H9 (cell line): ENCODE measurements around the gene PEDS1. TPM values are rescaled to one million over a fixed set of nuclear protein-coding genes. Genes with fewer than 3 reads are reported as not detected.
A peak's percentile ranks its signal among the peaks of the same experiment; 100 is the strongest.

ENCODE experiments used
- DNase-seq: peaks from one replicate; pipeline ENCODE4 v3.0.0-alpha.2; 2017
- H2AFZ ChIP-seq: one replicate; pipeline ENCODE4 v1.6.1; 2013; ENCODE audit warnings: mild to moderate bottlenecking, low read length, control low read depth, moderate library complexity
- H2AK5ac ChIP-seq: 2 replicates; pipeline ENCODE4 v1.6.1; 2013; ENCODE audit warnings: low read length, control low read depth, mixed read lengths; ENCODE audit not compliant: insufficient read length
- H2BK120ac ChIP-seq: one replicate; pipeline ENCODE4 v1.6.1; 2013; ENCODE audit warnings: low read depth, mild to moderate bottlenecking, low read length, control low read depth, inconsistent platforms; ENCODE audit not compliant: poor library complexity, severe bottlenecking
- H2BK12ac ChIP-seq: 2 replicates; pipeline ENCODE4 v1.6.1; 2013; ENCODE audit warnings: low read length, control low read depth, mixed read lengths, low read depth; ENCODE audit not compliant: insufficient read length
- H2BK15ac ChIP-seq: 2 replicates; pipeline ENCODE4 v1.6.1; 2013; ENCODE audit warnings: low read depth, low read length, control low read depth
- H2BK20ac ChIP-seq: one replicate; pipeline ENCODE4 v1.6.1; 2013; ENCODE audit warnings: low read depth, mild to moderate bottlenecking, low read length, control low read depth, inconsistent platforms; ENCODE audit not compliant: poor library complexity, severe bottlenecking
- H2BK5ac ChIP-seq: 2 replicates; pipeline ENCODE4 v1.6.1; 2013; ENCODE audit warnings: low read length, control low read depth, mixed read lengths; ENCODE audit not compliant: insufficient read length
- H3K14ac ChIP-seq: 2 replicates; pipeline ENCODE4 v1.6.1; 2013; ENCODE audit warnings: low read length, control low read depth; ENCODE audit not compliant: insufficient read depth
- H3K18ac ChIP-seq: 2 replicates; pipeline ENCODE4 v1.6.1; 2013; ENCODE audit warnings: low read depth, mild to moderate bottlenecking, mixed read lengths, low read length, control low read depth; ENCODE audit not compliant: insufficient read length
- H3K23ac ChIP-seq: 2 replicates; pipeline ENCODE4 v1.6.1; 2013; ENCODE audit warnings: low read length, control low read depth, mixed read lengths, low read depth; ENCODE audit not compliant: insufficient read length
- H3K23me2 ChIP-seq: 2 replicates; pipeline ENCODE4 v1.6.1; 2013; ENCODE audit warnings: low read depth, mild to moderate bottlenecking, mixed read lengths, low read length, control low read depth; ENCODE audit not compliant: insufficient read length, poor library complexity, severe bottlenecking
- H3K27ac ChIP-seq: 2 replicates; pipeline ENCODE4 v1.5.1; 2013; ENCODE audit warnings: low read length, control low read depth, mixed read lengths, low read depth; ENCODE audit not compliant: insufficient read length
- H3K27me3 ChIP-seq: 2 replicates; pipeline ENCODE4 v1.6.1; 2013; ENCODE audit warnings: low read length, control low read depth, inconsistent platforms; ENCODE audit not compliant: insufficient read depth
- H3K4ac ChIP-seq: 2 replicates; pipeline ENCODE4 v1.6.1; 2013; ENCODE audit warnings: low read depth, mild to moderate bottlenecking, control low read depth, inconsistent platforms, low read length, moderate library complexity
- H3K4me1 ChIP-seq: 2 replicates; pipeline ENCODE4 v1.6.1; 2013; ENCODE audit warnings: low read length, control low read depth, inconsistent platforms; ENCODE audit not compliant: insufficient read depth
- H3K4me2 ChIP-seq: 2 replicates; pipeline ENCODE4 v1.6.1; 2013; ENCODE audit warnings: low read length, control low read depth, mixed read lengths; ENCODE audit not compliant: insufficient read length, insufficient read depth
- H3K56ac ChIP-seq: 2 replicates; pipeline ENCODE4 v1.6.1; 2013; ENCODE audit warnings: low read depth, mild to moderate bottlenecking, mixed read lengths, low read length, control low read depth; ENCODE audit not compliant: insufficient read length
- H3K79me1 ChIP-seq: 2 replicates; pipeline ENCODE4 v1.6.1; 2013; ENCODE audit warnings: low read depth, mild to moderate bottlenecking, moderate library complexity, low read length, control low read depth, inconsistent platforms; ENCODE audit not compliant: insufficient read depth, poor library complexity, severe bottlenecking
- H3K79me2 ChIP-seq: 2 replicates; pipeline ENCODE4 v1.6.1; 2013; ENCODE audit warnings: low read length, control low read depth, inconsistent platforms; ENCODE audit not compliant: insufficient read depth
- H3K9ac ChIP-seq: 2 replicates; pipeline ENCODE4 v1.6.1; 2013; ENCODE audit warnings: low read length, control low read depth, mixed read lengths; ENCODE audit not compliant: insufficient read length; ENCODE audit errors: extremely low read depth
- H3K9me3 ChIP-seq: one replicate; pipeline ENCODE4 v1.6.1; 2013; ENCODE audit warnings: low read depth, low read length, inconsistent platforms; ENCODE audit not compliant: control insufficient read depth
- H3T11ph ChIP-seq: one replicate; pipeline ENCODE4 v1.6.1; 2013; ENCODE audit warnings: mild to moderate bottlenecking, low read length, control low read depth, inconsistent platforms
- H4K20me1 ChIP-seq: one replicate; pipeline ENCODE4 v1.6.1; 2013; ENCODE audit not compliant: control insufficient read depth, insufficient read length, insufficient read depth
- H4K5ac ChIP-seq: 2 replicates; pipeline ENCODE4 v1.6.1; 2013; ENCODE audit warnings: low read depth, mild to moderate bottlenecking, mixed read lengths, low read length, control low read depth; ENCODE audit not compliant: insufficient read length
- H4K8ac ChIP-seq: replicated peaks from 2 replicates; pipeline ENCODE4 v1.6.1; 2013; ENCODE audit warnings: low read length, control low read depth, mixed read lengths, low read depth; ENCODE audit not compliant: insufficient read length
- H4K91ac ChIP-seq: 2 replicates; pipeline ENCODE4 v1.6.1; 2013; ENCODE audit warnings: low read depth, mild to moderate bottlenecking, moderate library complexity, mixed read lengths, low read length, control low read depth; ENCODE audit not compliant: insufficient read length
- H3K27ac Mint-ChIP-seq, 3 experiments: 2 replicates in 2 of 3; 3 replicates in 1 of 3; pipeline ENCODE4 v1.8.0; 2020 to 2021; ENCODE audit warnings: mixed read lengths in 3 of 3, mild to moderate bottlenecking in 1 of 3, moderate library complexity in 1 of 3
- H3K27me3 Mint-ChIP-seq: 2 replicates; pipeline ENCODE4 v1.8.0; 2021; ENCODE audit warnings: low read depth, mild to moderate bottlenecking, moderate library complexity, mixed read lengths
- H3K36me3 Mint-ChIP-seq, 3 experiments: 2 replicates in 2 of 3; 3 replicates in 1 of 3; pipeline ENCODE4 v1.8.0; 2020 to 2021; ENCODE audit warnings: low read depth in 3 of 3, mixed read lengths in 3 of 3; ENCODE audit not compliant: insufficient read depth in 1 of 3
- H3K4me1 Mint-ChIP-seq, 2 experiments: 2 replicates each; pipeline ENCODE4 v1.8.0; 2020; ENCODE audit warnings: mixed read lengths in 2 of 2
- H3K4me3 Mint-ChIP-seq, 2 experiments: 2 replicates in 1 of 2; 3 replicates in 1 of 2; pipeline ENCODE4 v1.8.0; 2020 to 2021; ENCODE audit warnings: mild to moderate bottlenecking in 2 of 2, mixed read lengths in 2 of 2, moderate library complexity in 1 of 2
- H3K9me3 Mint-ChIP-seq, 2 experiments: 2 replicates in 1 of 2; 3 replicates in 1 of 2; pipeline ENCODE4 v1.8.0; 2020; ENCODE audit warnings: mild to moderate bottlenecking in 2 of 2, mixed read lengths in 2 of 2, moderate library complexity in 1 of 2
- WGBS: extraction: QIAGEN DNeasy Blood & Tissue Kit; methylation state at CpG from one replicate; pipeline ENCODE4 v1.1.7; 2013; ENCODE audit warnings: missing lambda C conversion rate, low lambda C conversion rate, mixed read lengths; ENCODE audit not compliant: insufficient read length; ENCODE audit errors: extremely low coverage; 5-methylcytosine and 5-hydroxymethylcytosine counted together
- total RNA-seq: library from RNA; stranded (reverse); gene quantifications from 2 replicates; pipeline ENCODE4 v1.2.1, GENCODE V29; 2021
- TF ChIP-seq, protein P1 (sequence below): fragments of 200-600 bp; sonication (generic); conservative IDR thresholded peaks from 3 replicates; pipeline ENCODE4 v1.8.0; 2021; ENCODE audit warnings: antibody characterized with exemption, mild to moderate bottlenecking

The PEDS1 gene
- total RNA-seq, 1 experiment from 2014 or later: 29.3 TPM

DNA sequence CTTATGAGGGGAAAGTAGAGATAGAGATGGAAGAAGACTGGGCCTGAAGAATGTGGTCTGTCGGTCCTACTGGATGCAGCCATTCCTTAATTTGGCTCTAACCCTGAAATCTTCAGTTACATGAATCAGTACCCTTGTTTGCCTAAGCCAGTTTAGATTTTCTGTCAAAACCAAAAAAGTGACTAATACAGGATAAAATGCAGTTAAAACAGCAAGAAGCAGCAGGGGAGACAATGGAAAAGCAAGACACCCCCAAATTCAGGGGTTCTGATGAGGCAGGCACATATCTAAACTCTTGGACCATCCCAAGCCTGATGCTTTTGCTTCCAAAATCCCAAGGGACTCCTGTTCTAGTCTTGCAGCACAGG is 23.2 kb downstream of the PEDS1 start:
- no peak overlapping the region for H2BK12ac ChIP-seq
- no peaks in the 10 kb centered on the region for H3K79me2 ChIP-seq
- H3K4me3 Mint-ChIP-seq: no peak overlapping the region
- H3K27ac ChIP-seq: no peak overlapping the region
- no peak overlapping the region for H4K91ac ChIP-seq
- no peak overlapping the region for H2BK5ac ChIP-seq
- H3K27ac Mint-ChIP-seq: peak overlapping the region in 1 of 3 experiments; percentile 46; a peak in 4 of 7 replicates
- H3K9me3 ChIP-seq: no peaks in the 10 kb centered on the region
- no peak overlapping the region for H3K23ac ChIP-seq
- H4K5ac ChIP-seq: no peak overlapping the region
- H3K27me3 ChIP-seq: no peaks in the 10 kb centered on the region
- H3K56ac ChIP-seq: no peak overlapping the region
- no peaks in the 10 kb centered on the region for H3K4me1 ChIP-seq
- WGBS: no CpG with 5 or more reads among the region's 1 CpG
- no peaks in the 10 kb centered on the region for H3K79me1 ChIP-seq
- H3K4me2 ChIP-seq: no peak overlapping the region
- no peak overlapping the region for H2BK20ac ChIP-seq
- no peak overlapping the region for H3T11ph ChIP-seq
- H2BK15ac ChIP-seq: no peak overlapping the region
- no peak overlapping the region for H3K9ac ChIP-seq
- H3K18ac ChIP-seq: no peak overlapping the region
- no peak overlapping the region for H3K4ac ChIP-seq
- no peaks in the 10 kb centered on the region for H4K20me1 ChIP-seq
- H3K27me3 Mint-ChIP-seq: no peaks in the 10 kb centered on the region
- no peak overlapping the region for H4K8ac ChIP-seq
- H2AFZ ChIP-seq: no peak overlapping the region
- DNase-seq: no peak
- peaks cover 28 to 65% (median 58%) of the 10 kb centered on the region in 3 experiments for H3K36me3 Mint-ChIP-seq
- H3K9me3 Mint-ChIP-seq: no peaks in the 10 kb centered on the region
- H2AK5ac ChIP-seq: no peak overlapping the region
- H3K23me2 ChIP-seq: no peaks in the 10 kb centered on the region
- no peak overlapping the region for H2BK120ac ChIP-seq
- peaks cover 3 to 4% of the 10 kb centered on the region in 2 experiments; a peak in 3 of 4 replicates for H3K4me1 Mint-ChIP-seq
- TF ChIP-seq, protein P1, sequence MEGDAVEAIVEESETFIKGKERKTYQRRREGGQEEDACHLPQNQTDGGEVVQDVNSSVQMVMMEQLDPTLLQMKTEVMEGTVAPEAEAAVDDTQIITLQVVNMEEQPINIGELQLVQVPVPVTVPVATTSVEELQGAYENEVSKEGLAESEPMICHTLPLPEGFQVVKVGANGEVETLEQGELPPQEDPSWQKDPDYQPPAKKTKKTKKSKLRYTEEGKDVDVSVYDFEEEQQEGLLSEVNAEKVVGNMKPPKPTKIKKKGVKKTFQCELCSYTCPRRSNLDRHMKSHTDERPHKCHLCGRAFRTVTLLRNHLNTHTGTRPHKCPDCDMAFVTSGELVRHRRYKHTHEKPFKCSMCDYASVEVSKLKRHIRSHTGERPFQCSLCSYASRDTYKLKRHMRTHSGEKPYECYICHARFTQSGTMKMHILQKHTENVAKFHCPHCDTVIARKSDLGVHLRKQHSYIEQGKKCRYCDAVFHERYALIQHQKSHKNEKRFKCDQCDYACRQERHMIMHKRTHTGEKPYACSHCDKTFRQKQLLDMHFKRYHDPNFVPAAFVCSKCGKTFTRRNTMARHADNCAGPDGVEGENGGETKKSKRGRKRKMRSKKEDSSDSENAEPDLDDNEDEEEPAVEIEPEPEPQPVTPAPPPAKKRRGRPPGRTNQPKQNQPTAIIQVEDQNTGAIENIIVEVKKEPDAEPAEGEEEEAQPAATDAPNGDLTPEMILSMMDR: no peak
- no peak overlapping the region for H3K14ac ChIP-seq
